Endothelial cell of umbilical vein (primary cell): ENCODE data around the gene AFAP1L2. TPM values are rescaled to one million over a fixed set of nuclear protein-coding genes. Genes with fewer than 3 reads are reported as not detected.

ENCODE experiments used
- BruUV-seq: library from RNA; stranded (reverse); fragments of 400-500 nt; replicated peaks from 2 replicates; lab custom pipeline; 2021; lab: Mats Ljungman, UMichigan
- CTCF ChIA-PET: fragments of 300-600, 350-600 bp; sonication (Branson Sonifier 250); formaldehyde crosslinking; loops from one replicate; lab custom pipeline; 2021; ENCODE audit warnings: antibody characterized with exemption, inconsistent platforms; lab: Charles Lee
- POLR2A ChIA-PET: fragments of 300-600, 350-600 bp; sonication (Branson Sonifier 250); formaldehyde crosslinking; loops from one replicate; lab custom pipeline; 2021; ENCODE audit warnings: antibody characterized with exemption, inconsistent platforms; lab: Charles Lee
- DNase-seq: peaks from one replicate; pipeline ENCODE4 v3.0.0-alpha.2; 2011; ENCODE audit warnings: low read depth, low spot score
- FAIRE-seq: peaks from 2 replicates; lab custom pipeline; 2011; peaks lifted over from hg19 to GRCh38; lab: Jason Lieb, UNC
- H2AFZ ChIP-seq: 2 replicates; pipeline ENCODE4 v1.6.0; 2012; ENCODE audit warnings: low read depth, low read length, control low read depth, inconsistent platforms
- H3K27ac ChIP-seq: 2 replicates; pipeline ENCODE4 v1.5.1; 2011; ENCODE audit warnings: low read depth, mild to moderate bottlenecking, control low read depth, low read length, moderate library complexity; ENCODE audit not compliant: insufficient read depth
- H3K27me3 ChIP-seq, 2 experiments: 2 replicates each; pipeline versions ENCODE4 v1.6.0 to v1.6.1; 2011; ENCODE audit warnings: low read length in 2 of 2, mixed read lengths in 1 of 2; ENCODE audit not compliant: control insufficient read depth in 2 of 2, insufficient read depth in 2 of 2
- H3K36me3 ChIP-seq, 2 experiments: 2 replicates in 1 of 2; 3 replicates in 1 of 2; pipeline ENCODE4 v1.5.1; 2011; ENCODE audit warnings: low read length in 2 of 2, mild to moderate bottlenecking in 1 of 2, moderate library complexity in 1 of 2; ENCODE audit not compliant: control insufficient read depth in 2 of 2, insufficient read depth in 2 of 2; ENCODE audit errors: extremely low read depth in 1 of 2
- H3K4me1 ChIP-seq: 3 replicates; pipeline ENCODE4 v1.5.1; 2011; ENCODE audit warnings: mild to moderate bottlenecking, low read length; ENCODE audit not compliant: control insufficient read depth, insufficient read depth; ENCODE audit errors: extremely low read depth
- H3K4me2 ChIP-seq: 2 replicates; pipeline ENCODE4 v1.6.1; 2011; ENCODE audit warnings: low read length, control low read depth, mixed read lengths; ENCODE audit not compliant: insufficient read depth
- H3K4me3 ChIP-seq, 3 experiments: fragments of 200-600 bp in 1 of 3; sonication (generic), shearing (Covaris generic) in 1 of 3; replicated peaks in 1 of 3; 2 replicates each; pipeline ENCODE4 v1.5.1; 2011 to 2016; ENCODE audit warnings: control low read depth in 3 of 3, low read length in 3 of 3, mild to moderate bottlenecking in 2 of 3, inconsistent platforms in 1 of 3, low read depth in 1 of 3, moderate library complexity in 1 of 3; ENCODE audit not compliant: insufficient read depth in 1 of 3
- H3K79me2 ChIP-seq: 2 replicates; pipeline ENCODE4 v1.6.0; 2012; ENCODE audit warnings: low read length, inconsistent platforms; ENCODE audit not compliant: control insufficient read depth, insufficient read depth
- H3K9ac ChIP-seq: replicated peaks from 2 replicates; pipeline ENCODE3; 2011; ENCODE audit warnings: low read length, control low read depth; ENCODE audit not compliant: insufficient read depth; ENCODE audit errors: extremely low read depth
- H3K9me1 ChIP-seq: replicated peaks from 3 replicates; pipeline ENCODE4 v1.6.0; 2011; ENCODE audit warnings: mild to moderate bottlenecking, low read length; ENCODE audit not compliant: control insufficient read depth, insufficient read depth; ENCODE audit errors: extremely low read depth
- H3K9me3 ChIP-seq: replicated peaks from 2 replicates; pipeline ENCODE4 v1.5.1; 2012; ENCODE audit warnings: low read length, inconsistent platforms; ENCODE audit not compliant: control insufficient read depth, insufficient read depth
- H4K20me1 ChIP-seq: replicated peaks from 2 replicates; pipeline ENCODE3; 2011; ENCODE audit warnings: mild to moderate bottlenecking, low read length; ENCODE audit not compliant: control insufficient read depth, insufficient read depth; ENCODE audit errors: extremely low read depth
- EZH2 ChIP-seq: IDR thresholded peaks from 2 replicates; pipeline ENCODE4 v1.6.1; 2012; ENCODE audit warnings: borderline replicate concordance, low read depth, mild to moderate bottlenecking, moderate library complexity, low read length, inconsistent platforms; ENCODE audit not compliant: severe bottlenecking
- FOS ChIP-seq: IDR thresholded peaks from 2 replicates; pipeline ENCODE4 v1.6.1; 2011; ENCODE audit warnings: mild to moderate bottlenecking, low read length, moderate library complexity, borderline replicate concordance; ENCODE audit not compliant: insufficient read depth
- GATA2 ChIP-seq: IDR thresholded peaks from 2 replicates; pipeline ENCODE4 v1.7.0; 2011; ENCODE audit warnings: low read depth, mild to moderate bottlenecking, moderate library complexity, mixed read lengths, low read length; ENCODE audit not compliant: insufficient read length, insufficient read depth
- JUN ChIP-seq: IDR thresholded peaks from 2 replicates; pipeline ENCODE4 v1.6.1; 2011; ENCODE audit warnings: borderline replicate concordance, low read depth; ENCODE audit not compliant: insufficient read length, insufficient read depth
- MYC ChIP-seq: IDR thresholded peaks from one replicate; pipeline ENCODE4 v1.6.1; 2011; ENCODE audit warnings: mild to moderate bottlenecking, low read depth, low read length
- POLR2A ChIP-seq: IDR thresholded peaks from 2 replicates; pipeline ENCODE4 v1.6.1; 2012; ENCODE audit warnings: low read depth, mild to moderate bottlenecking, control low read depth, low read length
- dilution Hi-C: fragments of 300-500 bp; cut with MboI; formaldehyde crosslinking; loops from one replicate; pipeline ENCODE4 v1.15.0; 2019; ENCODE audit warnings: low sequenced_read_pairs; ENCODE audit not compliant: extremely low pct_ligation_motif_present
- intact Hi-C: fragments of 100-400 bp; cut with micrococcal nuclease; formaldehyde crosslinking; loops from one replicate; pipeline ENCODE4 v1.10.0; 2022
- polyA plus RNA-seq, 4 experiments: library from polyadenylated mRNA; depleted of rRNA in 3 of 4; stranded (reverse) in 3 of 4; unstranded in 1 of 4; fragments of >200 nt; gene quantifications; 2 replicates each; pipeline versions ENCODE4 v1.2.1 to v1.2.3, GENCODE V29; 2011 to 2012; ENCODE audit warnings: missing spikeins in 1 of 4
- total RNA-seq: library from RNA; stranded (reverse); gene quantifications from 2 replicates; pipeline ENCODE4 v1.2.3, GENCODE V29; 2021
- TF ChIP-seq, protein P1 (sequence below): IDR thresholded peaks from 2 replicates; pipeline ENCODE4 v1.6.1; 2011; ENCODE audit not compliant: insufficient read depth, insufficient read length
- TF ChIP-seq, protein P2 (sequence below), 2 donors: IDR thresholded peaks; 1 replicate in 1 of 2; 2 replicates in 1 of 2; pipeline ENCODE4 v1.5.1; 2011; ENCODE audit warnings: low read length in 2 of 2, mild to moderate bottlenecking in 2 of 2, moderate library complexity in 2 of 2, control low read depth in 1 of 2, inconsistent platforms in 1 of 2, low read depth in 1 of 2; ENCODE audit not compliant: insufficient read depth in 1 of 2; ENCODE audit errors: extremely low read depth in 1 of 2

AFAP1L2 gene
- total and polyA plus RNA-seq, 2 donors (not counting 3 experiments of a cell fraction or from before 2014, with no cell fraction given) = 0.90 to 4.1 TPM

DNA sequence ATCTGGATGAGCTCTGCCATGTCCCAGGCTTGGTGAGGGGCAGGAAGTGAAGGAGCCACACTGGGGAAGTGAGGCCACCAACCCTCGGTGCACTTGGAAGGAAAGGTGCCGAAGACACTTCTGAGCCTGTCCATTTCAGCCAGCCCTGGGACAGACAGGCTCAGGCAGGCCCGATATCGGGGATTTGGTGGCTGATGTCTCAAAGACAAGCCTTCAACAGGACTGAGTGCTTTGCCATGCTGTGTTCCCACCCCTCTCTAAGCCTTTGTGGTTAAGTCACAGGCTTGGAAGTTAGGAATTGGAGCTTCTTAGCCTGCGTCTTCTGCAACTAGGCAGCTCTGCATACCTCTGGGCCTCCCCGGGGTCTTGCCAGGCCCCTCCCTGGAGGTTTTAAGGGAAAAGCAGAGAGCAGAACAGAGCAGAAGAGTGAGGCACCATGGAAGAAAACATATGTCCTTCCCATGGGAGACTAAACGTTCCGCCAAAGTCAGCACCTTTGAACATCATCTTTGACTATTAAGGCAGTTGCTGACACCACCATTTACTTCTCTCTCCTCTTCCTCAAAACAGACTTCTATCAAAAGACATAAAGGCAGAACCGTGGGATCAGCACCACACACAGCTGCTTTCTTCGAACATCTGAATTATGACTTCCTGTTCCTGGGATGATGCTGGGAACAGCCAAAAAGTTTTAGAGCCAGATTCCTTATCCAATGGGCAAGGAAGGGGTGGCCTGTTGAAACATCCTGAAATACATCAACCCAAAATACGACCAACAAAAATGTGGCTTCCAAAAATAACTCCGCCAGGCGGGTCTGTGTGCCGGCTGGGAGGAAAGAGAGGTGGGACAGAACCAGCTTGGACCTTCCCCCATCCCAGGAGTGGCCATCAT, 71.8 kb downstream of the AFAP1L2 start:
- FAIRE-seq = no peak
- Histone ChIP-seq H3K9me1 (no peaks in the 10 kb centered on the region), H3K27ac (no peak overlapping the region), H3K36me3 (no peaks in the 10 kb centered on the region), H3K4me2 (no peak overlapping the region), H3K79me2 (no peaks in the 10 kb centered on the region), H3K4me1 (no peaks in the 10 kb centered on the region), H4K20me1 (no peaks in the 10 kb centered on the region), H3K27me3 (peaks cover 3 to 23% of the 10 kb centered on the region in 2 experiments), H3K9me3 (no peaks in the 10 kb centered on the region), H3K9ac (no peak overlapping the region), H2AFZ (no peak overlapping the region), H3K4me3 (no peak overlapping the region)
- no TSS peak for BruUV-seq
- dilution Hi-C loops = no loop called here
- POLR2A ChIA-PET = no interaction called here
- DNase-seq = no peak
- intact Hi-C loops = no loop called here
- CTCF ChIA-PET = interaction anchor here (1.6 kb wide), 1 partner anchor 29 kb away, joined by 5 read pairs; no protein-coding TSS in a partner anchor
- TF ChIP-seq, protein P1, sequence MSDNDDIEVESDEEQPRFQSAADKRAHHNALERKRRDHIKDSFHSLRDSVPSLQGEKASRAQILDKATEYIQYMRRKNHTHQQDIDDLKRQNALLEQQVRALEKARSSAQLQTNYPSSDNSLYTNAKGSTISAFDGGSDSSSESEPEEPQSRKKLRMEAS = no peak
- no peak for TF ChIP-seq JUN
- no peak for TF ChIP-seq POLR2A

DNA sequence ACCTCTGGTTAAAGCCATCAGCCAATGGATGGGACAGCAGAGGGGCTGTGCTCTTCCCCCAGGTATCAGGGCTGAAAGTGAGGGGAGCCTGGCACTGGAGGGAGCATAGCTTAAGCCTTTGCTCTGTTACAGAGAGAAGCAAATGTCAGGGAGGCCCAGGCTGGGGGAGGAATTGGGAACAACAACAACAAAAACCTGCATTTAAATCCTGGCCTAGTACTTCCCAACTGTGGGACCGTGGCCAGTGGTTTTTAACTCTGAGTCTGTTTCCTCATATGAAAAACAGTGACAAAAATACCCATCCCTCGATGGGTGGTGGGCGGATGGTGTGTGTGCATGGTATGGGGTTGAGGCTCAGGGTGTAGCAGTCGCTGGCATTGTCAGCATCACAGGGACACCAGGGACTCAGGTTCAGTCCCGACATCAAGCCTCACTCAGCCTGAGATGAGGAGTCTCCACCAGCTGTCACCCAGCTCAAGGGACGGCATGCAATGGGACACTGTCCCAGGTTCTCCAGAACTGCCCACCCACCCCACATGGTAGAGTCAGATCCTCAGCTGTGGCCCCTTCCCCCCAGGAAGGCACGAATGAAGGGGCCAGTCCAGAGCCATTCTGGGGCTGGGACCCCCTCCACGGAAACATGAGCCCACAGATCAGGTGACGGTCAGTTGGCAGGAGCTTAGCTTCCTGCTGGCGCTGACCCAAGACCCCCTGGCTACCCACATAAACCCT, 74.5 kb downstream of the AFAP1L2 start:
- no peak overlapping the region for H3K4me2 ChIP-seq
- TF ChIP-seq GATA2 = no peak
- TF ChIP-seq, protein P2, sequence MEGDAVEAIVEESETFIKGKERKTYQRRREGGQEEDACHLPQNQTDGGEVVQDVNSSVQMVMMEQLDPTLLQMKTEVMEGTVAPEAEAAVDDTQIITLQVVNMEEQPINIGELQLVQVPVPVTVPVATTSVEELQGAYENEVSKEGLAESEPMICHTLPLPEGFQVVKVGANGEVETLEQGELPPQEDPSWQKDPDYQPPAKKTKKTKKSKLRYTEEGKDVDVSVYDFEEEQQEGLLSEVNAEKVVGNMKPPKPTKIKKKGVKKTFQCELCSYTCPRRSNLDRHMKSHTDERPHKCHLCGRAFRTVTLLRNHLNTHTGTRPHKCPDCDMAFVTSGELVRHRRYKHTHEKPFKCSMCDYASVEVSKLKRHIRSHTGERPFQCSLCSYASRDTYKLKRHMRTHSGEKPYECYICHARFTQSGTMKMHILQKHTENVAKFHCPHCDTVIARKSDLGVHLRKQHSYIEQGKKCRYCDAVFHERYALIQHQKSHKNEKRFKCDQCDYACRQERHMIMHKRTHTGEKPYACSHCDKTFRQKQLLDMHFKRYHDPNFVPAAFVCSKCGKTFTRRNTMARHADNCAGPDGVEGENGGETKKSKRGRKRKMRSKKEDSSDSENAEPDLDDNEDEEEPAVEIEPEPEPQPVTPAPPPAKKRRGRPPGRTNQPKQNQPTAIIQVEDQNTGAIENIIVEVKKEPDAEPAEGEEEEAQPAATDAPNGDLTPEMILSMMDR (IDR thresholded peaks at IDR 0.05; ENCODE audit: extremely low read depth in 1 of 2, insufficient read depth in 1 of 2, low read depth in 1 of 2, low read length in 2 of 2) = no peak
- TF ChIP-seq EZH2 = no peak
- no peak for TF ChIP-seq FOS
- TF ChIP-seq MYC = no peak
- peaks cover 3 to 17% of the 10 kb centered on the region in 2 experiments for H3K27me3 ChIP-seq
- H3K27ac ChIP-seq = no peak overlapping the region
- CTCF ChIA-PET = interaction anchor here (0.9 kb wide), 1 partner anchor 26 kb away, joined by 3 read pairs; no protein-coding TSS in a partner anchor
- FAIRE-seq (no peak), DNase-seq (no peak)
- dilution Hi-C loops (no loop called here), intact Hi-C loops (no loop called here)
- H3K9me1 ChIP-seq = no peaks in the 10 kb centered on the region
- no peak overlapping the region for H2AFZ ChIP-seq
- no peaks in the 10 kb centered on the region for H3K79me2 ChIP-seq
- H3K9me3 ChIP-seq = no peaks in the 10 kb centered on the region
- H3K4me3 ChIP-seq = no peak overlapping the region
- POLR2A ChIA-PET = no interaction called here
- no peaks in the 10 kb centered on the region for H3K4me1 ChIP-seq
- BruUV-seq = no TSS peak
- no peak overlapping the region for H3K9ac ChIP-seq
- no peaks in the 10 kb centered on the region for H3K36me3 ChIP-seq
- no peaks in the 10 kb centered on the region for H4K20me1 ChIP-seq
